ENCODE measurements around the gene NTM.

NTM gene

GRCh38 chr11:132293586-132293985 lies 923.2 kb downstream of the NTM start:
- no peak overlapping the region for H3K27ac ChIP-seq
- TF ChIP-seq CTCF (IDR thresholded peaks at IDR 0.05), result no peak
- no peak for TF ChIP-seq ZFX (IDR thresholded peaks at IDR 0.05; ENCODE audit: borderline replicate concordance)

GRCh38 chr11:132296946-132297610 lies 926.7 kb downstream of the NTM start:
- no peak overlapping the region for H3K27ac ChIP-seq
- no peak for TF ChIP-seq ZFX (IDR thresholded peaks at IDR 0.05; ENCODE audit: borderline replicate concordance)
- TF ChIP-seq CTCF (IDR thresholded peaks at IDR 0.05), result no peak

- TF ChIP-seq CTCF (IDR thresholded peaks at IDR 0.05) (no peak), ZFX (IDR thresholded peaks at IDR 0.05; ENCODE audit: borderline replicate concordance) (no peak)
- H3K27ac ChIP-seq, result no peak overlapping the region
Observed at GRCh38 chr11:132298357-132298756, 927.9 kb downstream of the NTM start.

GRCh38 chr11:132300283-132300682 lies 929.9 kb downstream of the NTM start:
- H3K27ac ChIP-seq, result no peak overlapping the region
- TF ChIP-seq CTCF (IDR thresholded peaks at IDR 0.05) (peak; percentile 56), ZFX (IDR thresholded peaks at IDR 0.05; ENCODE audit: borderline replicate concordance) (no peak)

- H3K27ac ChIP-seq, result no peak overlapping the region
- no peak for TF ChIP-seq CTCF (IDR thresholded peaks at IDR 0.05)
- no peak for TF ChIP-seq ZFX (IDR thresholded peaks at IDR 0.05; ENCODE audit: borderline replicate concordance)
Observed at GRCh38 chr11:132301465-132301864, 931.0 kb downstream of the NTM start.

GRCh38 chr11:132301900-132302299 lies 931.5 kb downstream of the NTM start:
- no peak overlapping the region for H3K27ac ChIP-seq
- TF ChIP-seq ZFX (IDR thresholded peaks at IDR 0.05; ENCODE audit: borderline replicate concordance), result no peak
- TF ChIP-seq CTCF (IDR thresholded peaks at IDR 0.05), result no peak

- no peak for TF ChIP-seq ZFX (IDR thresholded peaks at IDR 0.05; ENCODE audit: borderline replicate concordance)
- no peak for TF ChIP-seq CTCF (IDR thresholded peaks at IDR 0.05)
- no peak overlapping the region for H3K27ac ChIP-seq
Observed at GRCh38 chr11:132307309-132308020, 937.0 kb downstream of the NTM start.
